ENCODE data around the gene RASGRF1.
"Not testable (repeated sequence)": the region's sequence is repeated elsewhere in the genome, so short reads cannot be mapped to it uniquely, and the experiment has no call there.

The RASGRF1 gene

GRCh38 chr15:79008659-79009058, 81.9 kb downstream of the RASGRF1 start:
- no peak for DNase-seq (ENCODE audit: low spot score)

GRCh38 chr15:79007066-79007465, 83.5 kb downstream of the RASGRF1 start:
- DNase-seq (ENCODE audit: low spot score): peak; percentile 17

- no peak for DNase-seq (ENCODE audit: low spot score)
Observed at GRCh38 chr15:79006071-79006470, 84.5 kb downstream of the RASGRF1 start.

GRCh38 chr15:79004336-79004735, 86.2 kb downstream of the RASGRF1 start:
- peak; percentile 27 for DNase-seq (ENCODE audit: low spot score)

- DNase-seq (ENCODE audit: low spot score): no peak
Observed at GRCh38 chr15:79003896-79004295, 86.7 kb downstream of the RASGRF1 start.

- no peak for DNase-seq (ENCODE audit: low spot score)
Observed at GRCh38 chr15:79003301-79003700, 87.3 kb downstream of the RASGRF1 start.

GRCh38 chr15:79002581-79002980, 88.0 kb downstream of the RASGRF1 start:
- no peak for DNase-seq (ENCODE audit: low spot score)

- DNase-seq (ENCODE audit: low spot score): no peak
Observed at GRCh38 chr15:78999636-79000035, 90.9 kb downstream of the RASGRF1 start.

- no peak for DNase-seq (ENCODE audit: low spot score)
Observed at GRCh38 chr15:78998526-78998925, 92.1 kb downstream of the RASGRF1 start.

- no peak for DNase-seq (ENCODE audit: low spot score)
Observed at GRCh38 chr15:78997981-78998499, 92.5 kb downstream of the RASGRF1 start.

GRCh38 chr15:78996894-78997275, 93.7 kb downstream of the RASGRF1 start:
- no peak for DNase-seq (ENCODE audit: low spot score)

GRCh38 chr15:78995921-78996893, 94.4 kb downstream of the RASGRF1 start:
- no peak for DNase-seq (ENCODE audit: low spot score)

GRCh38 chr15:78995161-78995560, 95.4 kb downstream of the RASGRF1 start:
- not testable (repeated sequence) for DNase-seq (ENCODE audit: low spot score)

GRCh38 chr15:78993931-78994530, 96.5 kb downstream of the RASGRF1 start:
- DNase-seq (ENCODE audit: low spot score): no peak

GRCh38 chr15:78993257-78993930, 97.2 kb downstream of the RASGRF1 start:
- DNase-seq (ENCODE audit: low spot score): no peak

GRCh38 chr15:78992416-78993256, 97.9 kb downstream of the RASGRF1 start:
- no peak for DNase-seq (ENCODE audit: low spot score)

- no peak for DNase-seq (ENCODE audit: low spot score)
Observed at GRCh38 chr15:78991879-78992278, 98.7 kb downstream of the RASGRF1 start.

- no peak for DNase-seq (ENCODE audit: low spot score)
Observed at GRCh38 chr15:78991476-78991875, 99.1 kb downstream of the RASGRF1 start.

- no peak for DNase-seq (ENCODE audit: low spot score)
Observed at GRCh38 chr15:78990278-78990677, 100.3 kb downstream of the RASGRF1 start.

- DNase-seq (ENCODE audit: low spot score): no peak
Observed at GRCh38 chr15:78989701-78990240, 100.8 kb downstream of the RASGRF1 start.

GRCh38 chr15:78988361-78988911, 102.1 kb downstream of the RASGRF1 start:
- DNase-seq (ENCODE audit: low spot score): peak; percentile 15
